NCI-H446 treated with DMSO at 0.1 percent for 48 hours (cell line): ENCODE data around the gene WWTR1.
A peak's percentile ranks its signal among the peaks of the same experiment; 100 is the strongest.

Source experiments
- DNase-seq: peaks from one replicate; lab custom pipeline; 2025; lab: John Stamatoyannopoulos, UW

Gene WWTR1

GRCh38 chr3:149495581-149496125 lies 162.2 kb downstream of the WWTR1 start:
- DNase-seq: no peak

GRCh38 chr3:149494759-149495580 lies 162.9 kb downstream of the WWTR1 start:
- peak; percentile 95 for DNase-seq

GRCh38 chr3:149494022-149494758 lies 163.6 kb downstream of the WWTR1 start:
- peak; percentile 62 for DNase-seq

- no peak for DNase-seq
Measured at GRCh38 chr3:149493315-149494021, 164.4 kb downstream of the WWTR1 start.

- DNase-seq: no peak
Measured at GRCh38 chr3:149490260-149490971, 167.4 kb downstream of the WWTR1 start.

GRCh38 chr3:149489060-149489690 lies 168.7 kb downstream of the WWTR1 start:
- no peak for DNase-seq

- no peak for DNase-seq
Measured at GRCh38 chr3:149487598-149488197, 170.1 kb downstream of the WWTR1 start.

- DNase-seq: no peak
Measured at GRCh38 chr3:149486726-149487125, 171.1 kb downstream of the WWTR1 start.

- no peak for DNase-seq
Measured at GRCh38 chr3:149481491-149481890, 176.3 kb downstream of the WWTR1 start.

- DNase-seq: no peak
Measured at GRCh38 chr3:149481056-149481455, 176.8 kb downstream of the WWTR1 start.

- DNase-seq: peak; percentile 48
Measured at GRCh38 chr3:149480326-149481017, 177.4 kb downstream of the WWTR1 start.

- DNase-seq: no peak
Measured at GRCh38 chr3:149479621-149480325, 178.1 kb downstream of the WWTR1 start.

- no peak for DNase-seq
Measured at GRCh38 chr3:149476225-149476624, 181.6 kb downstream of the WWTR1 start.

GRCh38 chr3:149475451-149476060 lies 182.3 kb downstream of the WWTR1 start:
- no peak for DNase-seq

- no peak for DNase-seq
Measured at GRCh38 chr3:149474250-149474817, 183.5 kb downstream of the WWTR1 start, which contains the start of gene TM4SF4. Gene TM4SF4 (plus strand): TSS chr3:149474697. CDS start chr3:149474878, 181 bp downstream.

GRCh38 chr3:149473357-149474249 lies 184.2 kb downstream of the WWTR1 start:
- peak; percentile 31 for DNase-seq

- no peak for DNase-seq
Measured at GRCh38 chr3:149472030-149472797, 185.6 kb downstream of the WWTR1 start.
